GM23338 (cell line): ENCODE results near the gene SLC2A9. TPM values are rescaled to one million over a fixed set of nuclear protein-coding genes. Genes with fewer than 3 reads are reported as not detected.

Source experiments
- ATAC-seq: fragments of 200-7000 bp; cut with Tn5 transposase; 3 replicates; pipeline ENCODE4 v1.9.1; 2020
- DNase-seq: peaks from one replicate; pipeline ENCODE4 v3.0.0-alpha.2; 2015; ENCODE audit warnings: low spot score
- H2AFZ ChIP-seq: fragments of 200-600 bp; sonication (generic); 2 replicates; pipeline ENCODE4 v1.8.0; 2016; ENCODE audit warnings: antibody characterized with exemption, mild to moderate bottlenecking, moderate library complexity
- H3F3A ChIP-seq: fragments of 200-600 bp; sonication (generic); replicated peaks from 2 replicates; pipeline ENCODE4 v1.8.0; 2017; ENCODE audit warnings: antibody characterized with exemption, mixed run types, low read depth
- H3K27ac ChIP-seq: fragments of 200-600 bp; sonication (generic); 2 replicates; pipeline ENCODE4 v1.6.1; 2016; ENCODE audit warnings: low read depth
- H3K27me3 ChIP-seq: fragments of 200-600 bp; sonication (generic); 2 replicates; pipeline ENCODE4 v1.8.0; 2016; ENCODE audit warnings: mild to moderate bottlenecking, mixed run types, moderate library complexity; ENCODE audit not compliant: insufficient read depth
- H3K36me3 ChIP-seq: fragments of 200-600 bp; sonication (generic); 2 replicates; pipeline ENCODE4 v1.8.0; 2016; ENCODE audit warnings: mild to moderate bottlenecking; ENCODE audit not compliant: insufficient read depth
- H3K4me1 ChIP-seq: fragments of 200-600 bp; sonication (generic); 2 replicates; pipeline ENCODE4 v1.8.0; 2016; ENCODE audit warnings: mild to moderate bottlenecking, moderate library complexity; ENCODE audit not compliant: insufficient read depth
- H3K4me2 ChIP-seq: fragments of 200-600 bp; sonication (generic); 2 replicates; pipeline ENCODE4 v1.7.1; 2017; ENCODE audit warnings: mixed run types
- H3K4me3 ChIP-seq: fragments of 200-600 bp; sonication (generic); 2 replicates; pipeline ENCODE4 v1.6.1; 2016; ENCODE audit warnings: mixed run types
- H3K79me2 ChIP-seq: fragments of 200-600 bp; sonication (generic); replicated peaks from 2 replicates; pipeline ENCODE4 v1.8.0; 2017; ENCODE audit warnings: mild to moderate bottlenecking; ENCODE audit not compliant: insufficient read depth
- H3K9me2 ChIP-seq: fragments of 200-600 bp; sonication (generic); 2 replicates; pipeline ENCODE4 v1.8.0; 2017; ENCODE audit not compliant: insufficient read depth
- H4K20me1 ChIP-seq: fragments of 200-600 bp; sonication (generic); replicated peaks from 2 replicates; pipeline ENCODE4 v1.8.0; 2017; ENCODE audit warnings: mild to moderate bottlenecking; ENCODE audit not compliant: insufficient read depth
- H3K27ac Mint-ChIP-seq: 2 replicates; pipeline ENCODE4 v1.8.0; 2020; ENCODE audit warnings: inconsistent platforms, mild to moderate bottlenecking, moderate library complexity, mixed read lengths
- H3K27me3 Mint-ChIP-seq: 3 replicates; pipeline ENCODE4 v1.8.0; 2022; ENCODE audit warnings: low read depth, mild to moderate bottlenecking, moderate library complexity, mixed read lengths, inconsistent platforms; ENCODE audit not compliant: insufficient read depth, poor library complexity
- H3K36me3 Mint-ChIP-seq: 3 replicates; pipeline ENCODE4 v1.8.0; 2021; ENCODE audit warnings: low read depth, mild to moderate bottlenecking, inconsistent platforms, moderate library complexity, mixed read lengths
- H3K4me1 Mint-ChIP-seq: 3 replicates; pipeline ENCODE4 v1.8.0; 2020; ENCODE audit warnings: mild to moderate bottlenecking, inconsistent platforms, mixed read lengths
- H3K4me3 Mint-ChIP-seq: 3 replicates; pipeline ENCODE4 v1.8.0; 2021; ENCODE audit warnings: moderate library complexity, mild to moderate bottlenecking, inconsistent platforms, mixed read lengths
- H3K9me3 Mint-ChIP-seq: 3 replicates; pipeline ENCODE4 v1.8.0; 2020; ENCODE audit warnings: moderate library complexity, mild to moderate bottlenecking, inconsistent platforms, mixed read lengths
- CTCF ChIP-seq, 2 experiments: fragments of 200-600 bp in 1 of 2; sonication (generic) in 1 of 2; conservative IDR thresholded peaks; 2 replicates each; pipeline versions ENCODE4 v1.5.1 to v1.6.1; 2016 to 2017; ENCODE audit warnings: antibody characterized with exemption in 2 of 2, low read depth in 2 of 2, mild to moderate bottlenecking in 2 of 2, moderate library complexity in 1 of 2
- ETS1 ChIP-seq: IDR thresholded peaks from 2 replicates; pipeline ENCODE4 v1.6.1; 2016; ENCODE audit warnings: antibody characterized with exemption
- EZH2 ChIP-seq: fragments of 200-600 bp; sonication (generic); IDR thresholded peaks from one replicate; pipeline ENCODE4 v1.8.0; 2017; ENCODE audit warnings: antibody characterized with exemption, mild to moderate bottlenecking, low read depth; ENCODE audit not compliant: unreplicated experiment
- EZH2phosphoT487 ChIP-seq: fragments of 200-600 bp; sonication (generic); IDR thresholded peaks from one replicate; pipeline ENCODE4 v1.8.1; 2018; ENCODE audit warnings: antibody characterized with exemption; ENCODE audit not compliant: unreplicated experiment
- JUNB ChIP-seq: IDR thresholded peaks from one replicate; pipeline ENCODE4 v1.6.1; 2016; ENCODE audit warnings: antibody characterized with exemption; ENCODE audit not compliant: unreplicated experiment
- POLR2AphosphoS5 ChIP-seq: IDR thresholded peaks from 2 replicates; pipeline ENCODE4 v1.6.1; 2016; ENCODE audit warnings: antibody characterized with exemption, low read depth
- REST ChIP-seq: IDR thresholded peaks from one replicate; pipeline ENCODE4 v1.6.1; 2018; ENCODE audit warnings: antibody characterized with exemption; ENCODE audit not compliant: unreplicated experiment
- STAT1 ChIP-seq: IDR thresholded peaks from one replicate; pipeline ENCODE4 v1.6.1; 2016; ENCODE audit warnings: antibody characterized with exemption; ENCODE audit not compliant: unreplicated experiment
- polyA plus RNA-seq: library from polyadenylated mRNA; unstranded; fragments of >200 nt; fragmentation: Nextera tagmentation; extraction: Ambion mirVana; gene quantifications from 2 replicates; pipeline ENCODE4 v1.2.1, GENCODE V29; 2016
- total RNA-seq: library from RNA; depleted of rRNA; stranded (reverse); fragments of >200 nt; shearing (Covaris generic); gene quantifications from 2 replicates; pipeline ENCODE4 v1.2.3, GENCODE V29; 2014

Gene SLC2A9
- total and polyA plus RNA-seq, 2 experiments from 2014 or later, result 0.21 to 0.40 TPM

GRCh38 chr4:9944431-9945425, 76.6 kb downstream of the SLC2A9 start:
- H3K4me1 ChIP-seq, result peaks cover 9% of the 10 kb centered on the region
- Mint-ChIP-seq H3K27ac (no peak overlapping the region), H3K36me3 (no peaks in the 10 kb centered on the region), H3K4me1 (peaks cover 18% of the 10 kb centered on the region), H3K4me3 (no peak overlapping the region), H3K9me3 (no peaks in the 10 kb centered on the region), H3K27me3 (peaks cover 11% of the 10 kb centered on the region)
- H3K27me3 ChIP-seq, result no peaks in the 10 kb centered on the region
- no peak overlapping the region for H3K4me2 ChIP-seq
- H2AFZ ChIP-seq, result no peak overlapping the region
- no peaks in the 10 kb centered on the region for H4K20me1 ChIP-seq
- no peaks in the 10 kb centered on the region for H3K79me2 ChIP-seq
- ATAC-seq (no peak), DNase-seq (no peak)
- no peak overlapping the region for H3K4me3 ChIP-seq
- H3K27ac ChIP-seq, result no peak overlapping the region
- H3K36me3 ChIP-seq, result no peaks in the 10 kb centered on the region
- H3F3A ChIP-seq, result no peaks in the 10 kb centered on the region
- TF ChIP-seq POLR2AphosphoS5, result no peak
- no peak for TF ChIP-seq STAT1
- TF ChIP-seq EZH2phosphoT487, result no peak
- TF ChIP-seq ETS1, result no peak
- no peak for TF ChIP-seq JUNB
- no peak for TF ChIP-seq EZH2
- TF ChIP-seq REST, result no peak
- TF ChIP-seq CTCF (conservative IDR thresholded peaks at IDR 0.05; ENCODE audit: low read depth in 2 of 2), result no peak
- H3K9me2 ChIP-seq, result no peaks in the 10 kb centered on the region
